HEK293T (cell line): ENCODE measurements around the gene COMP.

ENCODE experiments used
- ARNT ChIP-seq: fragments of 450-650 bp; IDR thresholded peaks from 2 replicates; pipeline ENCODE4 v1.6.1; 2017; ENCODE audit warnings: mild to moderate bottlenecking
- BHLHE40 ChIP-seq: fragments of 450-650 bp; IDR thresholded peaks from 2 replicates; pipeline ENCODE4 v1.6.1; 2016; ENCODE audit warnings: mild to moderate bottlenecking, moderate library complexity, borderline replicate concordance
- ELF4 ChIP-seq: fragments of 450-650 bp; IDR thresholded peaks from 2 replicates; pipeline ENCODE4 v1.6.1; 2017; ENCODE audit warnings: antibody characterized with exemption
- FOXK2 ChIP-seq: fragments of 450-650 bp; IDR thresholded peaks from 2 replicates; pipeline ENCODE4 v1.6.1; 2016; ENCODE audit warnings: mild to moderate bottlenecking
- FOXM1 ChIP-seq: fragments of 450-650 bp; IDR thresholded peaks from 2 replicates; pipeline ENCODE4 v1.6.1; 2017; ENCODE audit warnings: mild to moderate bottlenecking, borderline replicate concordance
- HDGF ChIP-seq: fragments of 450-650 bp; IDR thresholded peaks from 2 replicates; pipeline ENCODE4 v1.6.1; 2017; ENCODE audit warnings: antibody characterized with exemption, borderline replicate concordance
- NFRKB ChIP-seq: fragments of 450-650 bp; IDR thresholded peaks from 2 replicates; pipeline ENCODE4 v1.6.1; 2016; ENCODE audit warnings: mild to moderate bottlenecking, moderate library complexity
- SP1 ChIP-seq: fragments of 450-650 bp; IDR thresholded peaks from 2 replicates; pipeline ENCODE4 v1.6.1; 2017
- SUZ12 ChIP-seq: fragments of 450-650 bp; IDR thresholded peaks from 2 replicates; pipeline ENCODE4 v1.6.1; 2016; ENCODE audit warnings: mild to moderate bottlenecking
- TARDBP ChIP-seq: fragments of 450-650 bp; IDR thresholded peaks from 2 replicates; pipeline ENCODE4 v1.6.1; 2016
- ZNF384 ChIP-seq: fragments of 450-650 bp; IDR thresholded peaks from 2 replicates; pipeline ENCODE4 v1.6.1; 2016
- TF ChIP-seq, protein P1 (sequence below): fragments of 450-650 bp; IDR thresholded peaks from 2 replicates; pipeline ENCODE4 v1.6.1; 2016

DNA sequence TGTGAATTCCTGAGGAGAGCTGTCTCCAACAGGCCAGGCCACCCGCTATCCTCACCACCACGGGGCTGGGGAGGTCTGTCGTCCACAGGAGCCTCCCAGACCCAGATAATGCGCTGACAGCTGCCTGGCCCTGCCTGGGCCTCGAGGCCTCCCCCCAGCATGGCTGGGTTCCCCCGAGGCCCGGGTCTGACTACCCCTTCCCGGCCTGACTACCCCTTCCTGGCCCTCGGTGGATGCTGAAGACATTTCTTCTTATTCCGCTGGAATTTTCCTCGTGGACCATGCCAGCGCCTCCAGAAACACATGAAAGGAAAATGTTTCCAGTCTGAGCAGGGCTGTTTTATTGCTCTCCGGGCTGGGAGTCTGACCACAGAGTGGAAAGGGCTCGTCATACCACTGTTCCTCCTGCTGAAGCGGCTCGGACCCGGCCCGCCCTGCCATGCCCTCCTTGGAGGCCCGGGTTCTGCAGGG lies 16.8 kb upstream of the COMP start:
- no peak for TF ChIP-seq SP1
- TF ChIP-seq FOXM1 = no peak
- no peak for TF ChIP-seq ARNT
- TF ChIP-seq BHLHE40 = no peak
- TF ChIP-seq NFRKB = no peak
- no peak for TF ChIP-seq TARDBP
- TF ChIP-seq ELF4 = no peak
- no peak for TF ChIP-seq ZNF384
- TF ChIP-seq, protein P1, sequence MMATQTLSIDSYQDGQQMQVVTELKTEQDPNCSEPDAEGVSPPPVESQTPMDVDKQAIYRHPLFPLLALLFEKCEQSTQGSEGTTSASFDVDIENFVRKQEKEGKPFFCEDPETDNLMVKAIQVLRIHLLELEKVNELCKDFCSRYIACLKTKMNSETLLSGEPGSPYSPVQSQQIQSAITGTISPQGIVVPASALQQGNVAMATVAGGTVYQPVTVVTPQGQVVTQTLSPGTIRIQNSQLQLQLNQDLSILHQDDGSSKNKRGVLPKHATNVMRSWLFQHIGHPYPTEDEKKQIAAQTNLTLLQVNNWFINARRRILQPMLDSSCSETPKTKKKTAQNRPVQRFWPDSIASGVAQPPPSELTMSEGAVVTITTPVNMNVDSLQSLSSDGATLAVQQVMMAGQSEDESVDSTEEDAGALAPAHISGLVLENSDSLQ = no peak
- TF ChIP-seq HDGF = no peak
- TF ChIP-seq FOXK2 = no peak
- no peak for TF ChIP-seq SUZ12
